Endodermal cell (in vitro differentiated cells): ENCODE data around the gene OSBPL6. TPM values are rescaled to one million over a fixed set of nuclear protein-coding genes. Genes with fewer than 3 reads are reported as not detected.

Source experiments
- DNase-seq: peaks from one replicate; pipeline ENCODE4 v3.0.0-alpha.2; 2017
- H3K27ac ChIP-seq: 2 replicates; pipeline ENCODE4 v1.5.1; 2013; ENCODE audit warnings: mild to moderate bottlenecking, low read depth, low read length, moderate library complexity
- H3K27me3 ChIP-seq: 2 replicates; pipeline ENCODE4 v1.6.1; 2013; ENCODE audit warnings: mild to moderate bottlenecking, low read length, moderate library complexity; ENCODE audit not compliant: insufficient read depth, control insufficient read depth, poor library complexity, severe bottlenecking
- H3K36me3 ChIP-seq: 2 replicates; pipeline ENCODE4 v1.7.0; 2013; ENCODE audit warnings: mild to moderate bottlenecking, low read length, moderate library complexity; ENCODE audit not compliant: control insufficient read depth, insufficient read depth
- H3K4me1 ChIP-seq: one replicate; pipeline ENCODE4 v1.7.0; 2013; ENCODE audit warnings: low read length; ENCODE audit not compliant: control insufficient read depth, insufficient read depth
- H3K4me3 ChIP-seq: 2 replicates; pipeline ENCODE4 v1.5.1; 2013; ENCODE audit warnings: mild to moderate bottlenecking, low read length, moderate library complexity
- H3K9ac ChIP-seq: 2 replicates; pipeline ENCODE4 v1.6.1; 2013; ENCODE audit warnings: mild to moderate bottlenecking, low read length, moderate library complexity; ENCODE audit not compliant: poor library complexity, severe bottlenecking; ENCODE audit errors: extremely low read depth
- H3K9me3 ChIP-seq: 2 replicates; pipeline ENCODE4 v1.6.1; 2013; ENCODE audit warnings: mild to moderate bottlenecking, low read length, moderate library complexity; ENCODE audit not compliant: control insufficient read depth
- H3K27ac Mint-ChIP-seq: 2 replicates; pipeline ENCODE4 v1.8.0; 2020; ENCODE audit warnings: mixed read lengths
- H3K27me3 Mint-ChIP-seq: 2 replicates; pipeline ENCODE4 v1.8.0; 2021; ENCODE audit warnings: mild to moderate bottlenecking, mixed read lengths; ENCODE audit not compliant: insufficient read depth
- H3K36me3 Mint-ChIP-seq: 2 replicates; pipeline ENCODE4 v1.8.0; 2020; ENCODE audit warnings: low read depth, mixed read lengths
- H3K4me1 Mint-ChIP-seq: 2 replicates; pipeline ENCODE4 v1.8.0; 2020; ENCODE audit warnings: mixed read lengths
- H3K4me3 Mint-ChIP-seq: 2 replicates; pipeline ENCODE4 v1.8.0; 2020; ENCODE audit warnings: mild to moderate bottlenecking, moderate library complexity, mixed read lengths
- H3K9me3 Mint-ChIP-seq: 2 replicates; pipeline ENCODE4 v1.8.0; 2020; ENCODE audit warnings: mild to moderate bottlenecking, mixed read lengths
- WGBS, 2 experiments: methylation state at CpG; one replicate each; pipeline versions ENCODE4 v1.1.5 to v1.1.7; 2013; ENCODE audit warnings: missing lambda C conversion rate in 2 of 2, mixed read lengths in 1 of 2; ENCODE audit not compliant: insufficient coverage in 1 of 2, insufficient read length in 1 of 2; 5-methylcytosine and 5-hydroxymethylcytosine counted together
- total RNA-seq, 2 donors: library from RNA; stranded (reverse); fragmentation: NEBNext Ultra II Directional in 1 of 2; extraction: Animal tissue kit (Norgen Biotek cat#: 25700) in 1 of 2; gene quantifications; 2 replicates in 1 of 2; 3 replicates in 1 of 2; pipeline ENCODE4 v1.2.1, GENCODE V29; 2021
- TF ChIP-seq, protein P1 (sequence below): fragments of 200-600 bp; sonication (generic); conservative IDR thresholded peaks from 2 replicates; pipeline ENCODE4 v1.5.0; 2021; ENCODE audit warnings: antibody characterized with exemption, mild to moderate bottlenecking

The OSBPL6 gene
- total RNA-seq, 2 donors from 2014 or later, result 3.4 to 3.6 TPM

DNA sequence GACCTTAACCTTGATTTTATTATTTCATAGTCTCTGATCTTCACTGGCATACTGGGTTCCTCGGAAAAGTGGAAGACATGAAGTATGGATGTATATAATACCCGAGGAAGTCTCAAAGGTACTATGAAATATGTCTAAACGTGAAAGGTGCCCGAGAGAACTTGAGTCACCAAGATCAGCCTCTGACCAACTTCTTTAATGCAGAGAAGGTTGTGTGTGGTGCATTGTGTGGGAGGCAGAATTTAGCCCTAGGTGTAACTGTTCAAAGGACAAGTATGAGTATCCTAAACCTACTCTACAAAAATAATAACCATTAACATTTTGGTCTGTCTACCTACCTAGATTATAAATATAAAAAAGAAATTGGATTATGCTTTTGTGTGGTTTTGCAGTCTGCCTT lies 36.1 kb downstream of the OSBPL6 start:
- no peak overlapping the region for H3K4me3 Mint-ChIP-seq
- H3K36me3 Mint-ChIP-seq, result no peaks in the 10 kb centered on the region
- H3K36me3 ChIP-seq, result no peaks in the 10 kb centered on the region
- 89 to 96% methylated on average over 4 of the region's 4 CpGs for WGBS, 2 experiments
- peaks cover 7% of the 10 kb centered on the region for H3K4me1 ChIP-seq
- peaks cover 5% of the 10 kb centered on the region for H3K4me1 Mint-ChIP-seq
- no peak overlapping the region for H3K27ac Mint-ChIP-seq
- TF ChIP-seq, protein P1, sequence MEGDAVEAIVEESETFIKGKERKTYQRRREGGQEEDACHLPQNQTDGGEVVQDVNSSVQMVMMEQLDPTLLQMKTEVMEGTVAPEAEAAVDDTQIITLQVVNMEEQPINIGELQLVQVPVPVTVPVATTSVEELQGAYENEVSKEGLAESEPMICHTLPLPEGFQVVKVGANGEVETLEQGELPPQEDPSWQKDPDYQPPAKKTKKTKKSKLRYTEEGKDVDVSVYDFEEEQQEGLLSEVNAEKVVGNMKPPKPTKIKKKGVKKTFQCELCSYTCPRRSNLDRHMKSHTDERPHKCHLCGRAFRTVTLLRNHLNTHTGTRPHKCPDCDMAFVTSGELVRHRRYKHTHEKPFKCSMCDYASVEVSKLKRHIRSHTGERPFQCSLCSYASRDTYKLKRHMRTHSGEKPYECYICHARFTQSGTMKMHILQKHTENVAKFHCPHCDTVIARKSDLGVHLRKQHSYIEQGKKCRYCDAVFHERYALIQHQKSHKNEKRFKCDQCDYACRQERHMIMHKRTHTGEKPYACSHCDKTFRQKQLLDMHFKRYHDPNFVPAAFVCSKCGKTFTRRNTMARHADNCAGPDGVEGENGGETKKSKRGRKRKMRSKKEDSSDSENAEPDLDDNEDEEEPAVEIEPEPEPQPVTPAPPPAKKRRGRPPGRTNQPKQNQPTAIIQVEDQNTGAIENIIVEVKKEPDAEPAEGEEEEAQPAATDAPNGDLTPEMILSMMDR, result no peak
- H3K9me3 Mint-ChIP-seq, result no peaks in the 10 kb centered on the region
- DNase-seq, result no peak
- no peaks in the 10 kb centered on the region for H3K9me3 ChIP-seq
- H3K27me3 ChIP-seq, result peaks cover 22% of the 10 kb centered on the region
- no peak overlapping the region for H3K9ac ChIP-seq
- H3K27ac ChIP-seq, result no peak overlapping the region
- peaks cover 39% of the 10 kb centered on the region for H3K27me3 Mint-ChIP-seq
- no peak overlapping the region for H3K4me3 ChIP-seq

DNA sequence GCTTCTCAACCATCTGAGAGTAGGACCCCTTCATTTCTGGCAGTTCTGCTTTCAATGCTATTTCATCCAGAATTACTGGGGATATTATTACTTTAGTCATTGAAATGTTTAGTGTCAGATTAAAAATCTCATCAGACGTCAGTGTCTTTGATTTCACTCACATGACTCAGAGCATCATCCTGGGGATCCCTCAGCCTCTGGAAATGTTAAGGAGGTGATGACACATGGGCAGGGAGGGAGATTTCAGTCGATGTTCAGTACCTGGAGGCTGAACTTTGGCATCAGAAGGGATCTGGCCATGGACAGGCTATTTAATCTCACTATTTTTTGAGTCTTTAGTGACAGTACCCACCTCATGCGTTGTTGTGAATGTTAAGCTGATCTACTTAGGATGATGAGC lies 39.1 kb downstream of the OSBPL6 start:
- H3K4me3 Mint-ChIP-seq, result no peak overlapping the region
- no peaks in the 10 kb centered on the region for H3K9me3 ChIP-seq
- DNase-seq, result no peak
- no peak overlapping the region for H3K27ac ChIP-seq
- no peak overlapping the region for H3K9ac ChIP-seq
- H3K4me1 Mint-ChIP-seq, result peaks cover 5% of the 10 kb centered on the region
- no peak overlapping the region for H3K27ac Mint-ChIP-seq
- H3K36me3 Mint-ChIP-seq, result no peaks in the 10 kb centered on the region
- H3K36me3 ChIP-seq, result no peaks in the 10 kb centered on the region
- TF ChIP-seq, protein P1, result no peak
- H3K9me3 Mint-ChIP-seq, result no peaks in the 10 kb centered on the region
- WGBS, 2 experiments, result 85 to 100% methylated on average over 1 to 3 of the region's 3 CpGs
- H3K27me3 ChIP-seq, result peaks cover 8% of the 10 kb centered on the region
- no peak overlapping the region for H3K4me3 ChIP-seq
- H3K27me3 Mint-ChIP-seq, result peaks cover 22% of the 10 kb centered on the region
- H3K4me1 ChIP-seq, result peaks cover 7% of the 10 kb centered on the region

DNA sequence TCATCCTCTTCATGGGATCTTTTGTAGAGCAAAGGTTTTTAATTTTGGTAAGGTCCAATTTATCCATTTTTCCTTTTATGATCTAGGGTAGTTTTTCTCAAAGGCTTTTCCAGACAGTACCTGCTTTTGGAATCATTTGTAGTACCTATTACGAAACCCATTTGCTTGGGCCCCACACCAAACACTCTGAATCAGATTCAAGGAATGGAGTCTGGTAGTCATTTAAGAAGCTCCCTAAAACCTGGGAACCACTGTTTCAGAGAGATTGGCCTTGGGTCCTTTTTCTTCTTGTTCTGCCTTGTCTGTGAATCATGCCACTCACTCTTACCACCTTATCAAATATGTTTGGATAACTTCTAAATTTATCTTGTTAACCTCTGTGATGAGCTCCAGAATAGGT lies 40.3 kb downstream of the OSBPL6 start:
- 88% methylated on average over 1 of the region's 1 CpG; no CpG with 5 or more reads in 1 of the 2 experiments for WGBS, 2 experiments
- Histone ChIP-seq H3K4me3 (no peak overlapping the region), H3K4me1 (peaks cover 7% of the 10 kb centered on the region), H3K36me3 (no peaks in the 10 kb centered on the region), H3K27ac (no peak overlapping the region), H3K9me3 (no peaks in the 10 kb centered on the region), H3K27me3 (peaks cover 5% of the 10 kb centered on the region), H3K9ac (no peak overlapping the region)
- Mint-ChIP-seq H3K4me1 (peaks cover 5% of the 10 kb centered on the region), H3K27ac (no peak overlapping the region), H3K9me3 (no peaks in the 10 kb centered on the region), H3K4me3 (no peak overlapping the region), H3K27me3 (peaks cover 13% of the 10 kb centered on the region), H3K36me3 (no peaks in the 10 kb centered on the region)
- no peak for DNase-seq
- TF ChIP-seq, protein P1, result no peak
